Endothelial cell of umbilical vein (primary cell): Measurements from ENCODE around the gene KRT3. TPM values are rescaled to one million over a fixed set of nuclear protein-coding genes. Genes with fewer than 3 reads are reported as not detected.

Experiments used
- BruUV-seq: library from RNA; stranded (reverse); fragments of 400-500 nt; replicated peaks from 2 replicates; lab custom pipeline; 2021; lab: Mats Ljungman, UMichigan
- CTCF ChIA-PET: fragments of 300-600, 350-600 bp; sonication (Branson Sonifier 250); formaldehyde crosslinking; loops from one replicate; lab custom pipeline; 2021; ENCODE audit warnings: antibody characterized with exemption, inconsistent platforms; lab: Charles Lee
- POLR2A ChIA-PET: fragments of 300-600, 350-600 bp; sonication (Branson Sonifier 250); formaldehyde crosslinking; loops from one replicate; lab custom pipeline; 2021; ENCODE audit warnings: antibody characterized with exemption, inconsistent platforms; lab: Charles Lee
- DNase-seq: peaks from one replicate; pipeline ENCODE4 v3.0.0-alpha.2; 2011; ENCODE audit warnings: low read depth, low spot score
- FAIRE-seq: peaks from 2 replicates; lab custom pipeline; 2011; peaks lifted over from hg19 to GRCh38; lab: Jason Lieb, UNC
- H2AFZ ChIP-seq: 2 replicates; pipeline ENCODE4 v1.6.0; 2012; ENCODE audit warnings: low read depth, low read length, control low read depth, inconsistent platforms
- H3K27ac ChIP-seq: 2 replicates; pipeline ENCODE4 v1.5.1; 2011; ENCODE audit warnings: low read depth, mild to moderate bottlenecking, control low read depth, low read length, moderate library complexity; ENCODE audit not compliant: insufficient read depth
- H3K27me3 ChIP-seq, 2 experiments: 2 replicates each; pipeline versions ENCODE4 v1.6.0 to v1.6.1; 2011; ENCODE audit warnings: low read length in 2 of 2, mixed read lengths in 1 of 2; ENCODE audit not compliant: control insufficient read depth in 2 of 2, insufficient read depth in 2 of 2
- H3K36me3 ChIP-seq, 2 experiments: 2 replicates in 1 of 2; 3 replicates in 1 of 2; pipeline ENCODE4 v1.5.1; 2011; ENCODE audit warnings: low read length in 2 of 2, mild to moderate bottlenecking in 1 of 2, moderate library complexity in 1 of 2; ENCODE audit not compliant: control insufficient read depth in 2 of 2, insufficient read depth in 2 of 2; ENCODE audit errors: extremely low read depth in 1 of 2
- H3K4me1 ChIP-seq: 3 replicates; pipeline ENCODE4 v1.5.1; 2011; ENCODE audit warnings: mild to moderate bottlenecking, low read length; ENCODE audit not compliant: control insufficient read depth, insufficient read depth; ENCODE audit errors: extremely low read depth
- H3K4me2 ChIP-seq: 2 replicates; pipeline ENCODE4 v1.6.1; 2011; ENCODE audit warnings: low read length, control low read depth, mixed read lengths; ENCODE audit not compliant: insufficient read depth
- H3K4me3 ChIP-seq, 3 experiments: fragments of 200-600 bp in 1 of 3; sonication (generic), shearing (Covaris generic) in 1 of 3; replicated peaks in 1 of 3; 2 replicates each; pipeline ENCODE4 v1.5.1; 2011 to 2016; ENCODE audit warnings: control low read depth in 3 of 3, low read length in 3 of 3, mild to moderate bottlenecking in 2 of 3, inconsistent platforms in 1 of 3, low read depth in 1 of 3, moderate library complexity in 1 of 3; ENCODE audit not compliant: insufficient read depth in 1 of 3
- H3K79me2 ChIP-seq: 2 replicates; pipeline ENCODE4 v1.6.0; 2012; ENCODE audit warnings: low read length, inconsistent platforms; ENCODE audit not compliant: control insufficient read depth, insufficient read depth
- H3K9ac ChIP-seq: replicated peaks from 2 replicates; pipeline ENCODE3; 2011; ENCODE audit warnings: low read length, control low read depth; ENCODE audit not compliant: insufficient read depth; ENCODE audit errors: extremely low read depth
- H3K9me1 ChIP-seq: replicated peaks from 3 replicates; pipeline ENCODE4 v1.6.0; 2011; ENCODE audit warnings: mild to moderate bottlenecking, low read length; ENCODE audit not compliant: control insufficient read depth, insufficient read depth; ENCODE audit errors: extremely low read depth
- H3K9me3 ChIP-seq: replicated peaks from 2 replicates; pipeline ENCODE4 v1.5.1; 2012; ENCODE audit warnings: low read length, inconsistent platforms; ENCODE audit not compliant: control insufficient read depth, insufficient read depth
- H4K20me1 ChIP-seq: replicated peaks from 2 replicates; pipeline ENCODE3; 2011; ENCODE audit warnings: mild to moderate bottlenecking, low read length; ENCODE audit not compliant: control insufficient read depth, insufficient read depth; ENCODE audit errors: extremely low read depth
- CTCF ChIP-seq, 2 donors: IDR thresholded peaks; 1 replicate in 1 of 2; 2 replicates in 1 of 2; pipeline ENCODE4 v1.5.1; 2011; ENCODE audit warnings: low read length in 2 of 2, mild to moderate bottlenecking in 2 of 2, moderate library complexity in 2 of 2, control low read depth in 1 of 2, inconsistent platforms in 1 of 2, low read depth in 1 of 2; ENCODE audit not compliant: insufficient read depth in 1 of 2; ENCODE audit errors: extremely low read depth in 1 of 2
- EZH2 ChIP-seq: IDR thresholded peaks from 2 replicates; pipeline ENCODE4 v1.6.1; 2012; ENCODE audit warnings: borderline replicate concordance, low read depth, mild to moderate bottlenecking, moderate library complexity, low read length, inconsistent platforms; ENCODE audit not compliant: severe bottlenecking
- FOS ChIP-seq: IDR thresholded peaks from 2 replicates; pipeline ENCODE4 v1.6.1; 2011; ENCODE audit warnings: mild to moderate bottlenecking, low read length, moderate library complexity, borderline replicate concordance; ENCODE audit not compliant: insufficient read depth
- GATA2 ChIP-seq: IDR thresholded peaks from 2 replicates; pipeline ENCODE4 v1.7.0; 2011; ENCODE audit warnings: low read depth, mild to moderate bottlenecking, moderate library complexity, mixed read lengths, low read length; ENCODE audit not compliant: insufficient read length, insufficient read depth
- JUN ChIP-seq: IDR thresholded peaks from 2 replicates; pipeline ENCODE4 v1.6.1; 2011; ENCODE audit warnings: borderline replicate concordance, low read depth; ENCODE audit not compliant: insufficient read length, insufficient read depth
- MAX ChIP-seq: IDR thresholded peaks from 2 replicates; pipeline ENCODE4 v1.6.1; 2011; ENCODE audit not compliant: insufficient read depth, insufficient read length
- MYC ChIP-seq: IDR thresholded peaks from one replicate; pipeline ENCODE4 v1.6.1; 2011; ENCODE audit warnings: mild to moderate bottlenecking, low read depth, low read length
- POLR2A ChIP-seq: IDR thresholded peaks from 2 replicates; pipeline ENCODE4 v1.6.1; 2012; ENCODE audit warnings: low read depth, mild to moderate bottlenecking, control low read depth, low read length
- POLR2AphosphoS5 ChIP-seq: IDR thresholded peaks from 2 replicates; pipeline ENCODE4 v1.6.1; 2012; ENCODE audit warnings: low read depth, mild to moderate bottlenecking, control low read depth, low read length, moderate library complexity; ENCODE audit not compliant: insufficient read depth
- dilution Hi-C: fragments of 300-500 bp; cut with MboI; formaldehyde crosslinking; loops from one replicate; pipeline ENCODE4 v1.15.0; 2019; ENCODE audit warnings: low sequenced_read_pairs; ENCODE audit not compliant: extremely low pct_ligation_motif_present
- intact Hi-C: fragments of 100-400 bp; cut with micrococcal nuclease; formaldehyde crosslinking; loops from one replicate; pipeline ENCODE4 v1.10.0; 2022
- polyA plus RNA-seq, 4 experiments: library from polyadenylated mRNA; depleted of rRNA in 3 of 4; stranded (reverse) in 3 of 4; unstranded in 1 of 4; fragments of >200 nt; gene quantifications; 2 replicates each; pipeline versions ENCODE4 v1.2.1 to v1.2.3, GENCODE V29; 2011 to 2012; ENCODE audit warnings: missing spikeins in 1 of 4
- total RNA-seq: library from RNA; stranded (reverse); gene quantifications from 2 replicates; pipeline ENCODE4 v1.2.3, GENCODE V29; 2021

The KRT3 gene
- total and polyA plus RNA-seq, 2 donors (not counting 3 experiments of a cell fraction or from before 2014, with no cell fraction given), result not detected

GRCh38 chr12:52839436-52840105 is 43.7 kb upstream of the KRT3 start:
- Histone ChIP-seq H3K9ac (no peak overlapping the region), H3K79me2 (no peaks in the 10 kb centered on the region), H3K27me3 (no peaks in the 10 kb centered on the region), H3K36me3 (no peaks in the 10 kb centered on the region), H4K20me1 (no peaks in the 10 kb centered on the region), H3K27ac (no peak overlapping the region), H3K4me3 (no peak overlapping the region), H2AFZ (no peak overlapping the region), H3K4me2 (no peak overlapping the region), H3K9me3 (no peaks in the 10 kb centered on the region), H3K4me1 (peaks cover 4% of the 10 kb centered on the region), H3K9me1 (no peaks in the 10 kb centered on the region)
- CTCF ChIA-PET, result interaction anchor here (0.8 to 2.3 kb wide), 3 partner anchors 16 to 31 kb away, joined by 3 to 10 read pairs (median 6); no protein-coding TSS in a partner anchor
- DNase-seq, result no peak
- TF ChIP-seq FOS (no peak), POLR2A (no peak), CTCF (IDR thresholded peaks at IDR 0.05; ENCODE audit: extremely low read depth in 1 of 2, insufficient read depth in 1 of 2, low read depth in 1 of 2, low read length in 2 of 2) (no peak), EZH2 (no peak), MAX (no peak), JUN (no peak), MYC (no peak), POLR2AphosphoS5 (no peak), GATA2 (no peak)
- intact Hi-C loops, result no loop called here
- no TSS peak for BruUV-seq
- FAIRE-seq, result no peak
- dilution Hi-C loops, result no loop called here
- POLR2A ChIA-PET, result no interaction called here
